ENCODE data around the gene ALG12. TPM values are rescaled to one million over a fixed set of nuclear protein-coding genes. Genes with fewer than 3 reads are reported as not detected.

The ALG12 gene
- total and polyA plus RNA-seq, 2 of the 13 experiments (the other 11 are each of a cell fraction or from before 2014, with no cell fraction given), result 7.8 to 15.8 TPM

DNA sequence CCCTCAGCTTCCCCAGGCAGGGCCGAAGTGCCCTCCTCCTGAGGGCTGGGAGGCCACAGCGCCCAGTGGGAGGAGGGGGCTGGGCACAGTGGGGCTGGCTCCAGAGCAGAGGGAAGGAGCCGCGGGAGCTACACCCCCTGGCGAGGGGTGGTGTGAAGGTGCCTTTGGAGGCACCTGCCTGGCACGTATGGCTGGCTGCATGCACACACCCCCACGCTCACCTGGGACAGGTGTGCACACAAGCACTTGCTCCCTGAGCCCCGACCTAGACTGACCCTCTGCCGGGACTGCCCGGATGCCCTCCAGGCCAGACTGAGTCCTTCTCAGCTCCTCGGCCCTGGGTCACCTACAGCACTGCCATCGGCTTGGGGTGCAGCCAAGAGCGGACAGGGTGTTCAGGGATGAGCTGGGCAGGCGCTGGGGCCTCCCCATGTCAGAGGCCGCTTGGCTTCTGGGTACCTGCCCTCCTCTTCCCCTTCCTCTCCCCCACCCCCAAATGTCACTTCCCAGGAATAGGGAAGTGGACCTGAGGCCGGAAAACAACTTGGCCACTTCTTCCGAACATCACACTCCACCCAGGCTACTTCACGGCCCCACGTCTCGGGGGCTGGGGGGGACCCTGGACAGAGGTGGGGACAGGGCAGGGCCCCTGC is 34.9 kb upstream of the ALG12 start (continued):
- TF ChIP-seq, protein P1, sequence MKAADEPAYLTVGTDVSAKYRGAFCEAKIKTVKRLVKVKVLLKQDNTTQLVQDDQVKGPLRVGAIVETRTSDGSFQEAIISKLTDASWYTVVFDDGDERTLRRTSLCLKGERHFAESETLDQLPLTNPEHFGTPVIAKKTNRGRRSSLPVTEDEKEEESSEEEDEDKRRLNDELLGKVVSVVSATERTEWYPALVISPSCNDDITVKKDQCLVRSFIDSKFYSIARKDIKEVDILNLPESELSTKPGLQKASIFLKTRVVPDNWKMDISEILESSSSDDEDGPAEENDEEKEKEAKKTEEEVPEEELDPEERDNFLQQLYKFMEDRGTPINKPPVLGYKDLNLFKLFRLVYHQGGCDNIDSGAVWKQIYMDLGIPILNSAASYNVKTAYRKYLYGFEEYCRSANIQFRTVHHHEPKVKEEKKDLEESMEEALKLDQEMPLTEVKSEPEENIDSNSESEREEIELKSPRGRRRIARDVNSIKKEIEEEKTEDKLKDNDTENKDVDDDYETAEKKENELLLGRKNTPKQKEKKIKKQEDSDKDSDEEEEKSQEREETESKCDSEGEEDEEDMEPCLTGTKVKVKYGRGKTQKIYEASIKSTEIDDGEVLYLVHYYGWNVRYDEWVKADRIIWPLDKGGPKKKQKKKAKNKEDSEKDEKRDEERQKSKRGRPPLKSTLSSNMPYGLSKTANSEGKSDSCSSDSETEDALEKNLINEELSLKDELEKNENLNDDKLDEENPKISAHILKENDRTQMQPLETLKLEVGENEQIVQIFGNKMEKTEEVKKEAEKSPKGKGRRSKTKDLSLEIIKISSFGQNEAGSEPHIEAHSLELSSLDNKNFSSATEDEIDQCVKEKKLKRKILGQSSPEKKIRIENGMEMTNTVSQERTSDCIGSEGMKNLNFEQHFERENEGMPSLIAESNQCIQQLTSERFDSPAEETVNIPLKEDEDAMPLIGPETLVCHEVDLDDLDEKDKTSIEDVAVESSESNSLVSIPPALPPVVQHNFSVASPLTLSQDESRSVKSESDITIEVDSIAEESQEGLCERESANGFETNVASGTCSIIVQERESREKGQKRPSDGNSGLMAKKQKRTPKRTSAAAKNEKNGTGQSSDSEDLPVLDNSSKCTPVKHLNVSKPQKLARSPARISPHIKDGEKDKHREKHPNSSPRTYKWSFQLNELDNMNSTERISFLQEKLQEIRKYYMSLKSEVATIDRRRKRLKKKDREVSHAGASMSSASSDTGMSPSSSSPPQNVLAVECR (CRISPR knock-in tag; IDR thresholded peaks at IDR 0.05; ENCODE audit: borderline replicate concordance), result 0 out of 2 replicates have a peak, but pooled peaks have one; percentile 3
- 0 out of 2 replicates have a peak, but pooled peaks have one; percentile 7 for TF ChIP-seq ZNF616 (CRISPR knock-in tag; IDR thresholded peaks at IDR 0.05; ENCODE audit: low read depth)
- TF ChIP-seq KDM2A (CRISPR knock-in tag; IDR thresholded peaks at IDR 0.05; ENCODE audit: borderline replicate concordance, low read depth), result 0 out of 2 replicates have a peak, but pooled peaks have one; percentile 3
- no peak for TF ChIP-seq ASH2L (IDR thresholded peaks at IDR 0.05; ENCODE audit: insufficient read length, low read depth, low read length)
- TF ChIP-seq ZNF782 (CRISPR knock-in tag; IDR thresholded peaks at IDR 0.05; ENCODE audit: borderline replicate concordance), result no peak
- no peak for TF ChIP-seq GTF2F1 (IDR thresholded peaks at IDR 0.05; ENCODE audit: low read length)
- TF ChIP-seq, protein P2, sequence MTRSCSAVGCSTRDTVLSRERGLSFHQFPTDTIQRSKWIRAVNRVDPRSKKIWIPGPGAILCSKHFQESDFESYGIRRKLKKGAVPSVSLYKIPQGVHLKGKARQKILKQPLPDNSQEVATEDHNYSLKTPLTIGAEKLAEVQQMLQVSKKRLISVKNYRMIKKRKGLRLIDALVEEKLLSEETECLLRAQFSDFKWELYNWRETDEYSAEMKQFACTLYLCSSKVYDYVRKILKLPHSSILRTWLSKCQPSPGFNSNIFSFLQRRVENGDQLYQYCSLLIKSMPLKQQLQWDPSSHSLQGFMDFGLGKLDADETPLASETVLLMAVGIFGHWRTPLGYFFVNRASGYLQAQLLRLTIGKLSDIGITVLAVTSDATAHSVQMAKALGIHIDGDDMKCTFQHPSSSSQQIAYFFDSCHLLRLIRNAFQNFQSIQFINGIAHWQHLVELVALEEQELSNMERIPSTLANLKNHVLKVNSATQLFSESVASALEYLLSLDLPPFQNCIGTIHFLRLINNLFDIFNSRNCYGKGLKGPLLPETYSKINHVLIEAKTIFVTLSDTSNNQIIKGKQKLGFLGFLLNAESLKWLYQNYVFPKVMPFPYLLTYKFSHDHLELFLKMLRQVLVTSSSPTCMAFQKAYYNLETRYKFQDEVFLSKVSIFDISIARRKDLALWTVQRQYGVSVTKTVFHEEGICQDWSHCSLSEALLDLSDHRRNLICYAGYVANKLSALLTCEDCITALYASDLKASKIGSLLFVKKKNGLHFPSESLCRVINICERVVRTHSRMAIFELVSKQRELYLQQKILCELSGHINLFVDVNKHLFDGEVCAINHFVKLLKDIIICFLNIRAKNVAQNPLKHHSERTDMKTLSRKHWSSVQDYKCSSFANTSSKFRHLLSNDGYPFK (CRISPR knock-in tag; IDR thresholded peaks at IDR 0.05; ENCODE audit: borderline replicate concordance), result no peak
- peak; percentile 29; the same call in 1 of the 2 replicates for TF ChIP-seq TARDBP (CRISPR knock-in tag; IDR thresholded peaks at IDR 0.05)
- TF ChIP-seq, protein P3, sequence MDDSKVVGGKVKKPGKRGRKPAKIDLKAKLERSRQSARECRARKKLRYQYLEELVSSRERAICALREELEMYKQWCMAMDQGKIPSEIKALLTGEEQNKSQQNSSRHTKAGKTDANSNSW (CRISPR knock-in tag; IDR thresholded peaks at IDR 0.05; ENCODE audit: borderline replicate concordance), result no peak
- no peak for TF ChIP-seq KLF13 (CRISPR knock-in tag; IDR thresholded peaks at IDR 0.05)
- no peak for TF ChIP-seq ZNF326 (CRISPR knock-in tag; IDR thresholded peaks at IDR 0.05; ENCODE audit: borderline replicate concordance)
- no peak for TF ChIP-seq ZNF598 (CRISPR knock-in tag; IDR thresholded peaks at IDR 0.05; ENCODE audit: borderline replicate concordance)
